Metanephros (tissue), 1 donor: ENCODE results near the gene ADGRG1. TPM values are rescaled to one million over a fixed set of nuclear protein-coding genes. Genes with fewer than 3 reads are reported as not detected.

Source experiments
- total RNA-seq: library from RNA; depleted of rRNA; stranded (reverse); fragments of >200 nt; gene quantifications from one replicate; pipeline ENCODE4 v1.2.3, GENCODE V29; 2014

The ADGRG1 gene
- 66.2 TPM for total RNA-seq

GRCh38 chr16:57628008-57628781, at the start of gene ADGRG1:
Gene ADGRG1, plus strand, starts transcription at chr16:57628630. Its CDS starts 21,658 bp downstream, at chr16:57650288.

GRCh38 chr16:57668263-57668571, 39.8 kb downstream of the ADGRG1 start, which contains the start of gene ADGRG3:
Gene ADGRG3, plus strand, starts transcription at chr16:57668306. Its CDS starts 42 bp downstream, at chr16:57668348.

GRCh38 chr16:57694725-57695679, 66.6 kb downstream of the ADGRG1 start, which contains the start of gene DRC7:
Gene DRC7, plus strand, starts transcription at chr16:57694806. Its CDS starts 3,144 bp downstream, at chr16:57697950.

Other genes starting within 250 kb of the ADGRG1 start
- gene CCL17, start 223.9 kb upstream of the ADGRG1 start, total RNA-seq: 1.1 TPM
- gene CIAPIN1, start 181.2 kb upstream of the ADGRG1 start, total RNA-seq: 47.7 TPM
- gene COQ9, start 181.2 kb upstream of the ADGRG1 start, total RNA-seq: 77.0 TPM
- gene POLR2C, start 166.0 kb upstream of the ADGRG1 start, total RNA-seq: 91.0 TPM
- gene DOK4, start 142.1 kb upstream of the ADGRG1 start, total RNA-seq: 25.6 TPM
- gene CCDC102A, start 92.1 kb upstream of the ADGRG1 start, total RNA-seq: 15.4 TPM
- 0.70 TPM for gene ADGRG5, start 86.0 kb upstream of the ADGRG1 start, total RNA-seq
- 5.0 TPM for gene ADGRG3, start 39.7 kb downstream of the ADGRG1 start, total RNA-seq
- gene DRC7, start 66.2 kb downstream of the ADGRG1 start, total RNA-seq: 1.8 TPM
- gene KATNB1, start 107.1 kb downstream of the ADGRG1 start, total RNA-seq: 21.7 TPM
- gene KIFC3, start 173.9 kb downstream of the ADGRG1 start, total RNA-seq: 92.7 TPM